AG10803 (cell line): ENCODE results near the gene TFEB.

ENCODE experiments used
- DNase-seq: peaks from one replicate; pipeline ENCODE4 v3.0.0; 2010; ENCODE audit warnings: low read depth
- H3K4me3 ChIP-seq: 2 replicates; pipeline ENCODE4 v1.5.1; 2011; ENCODE audit warnings: mild to moderate bottlenecking, low read length, control low read depth
- TF ChIP-seq, protein P1 (sequence below): conservative IDR thresholded peaks from 2 replicates; pipeline ENCODE4 v1.5.1; 2011; ENCODE audit warnings: mild to moderate bottlenecking, low read length, control low read depth, inconsistent platforms

Gene TFEB

DNA sequence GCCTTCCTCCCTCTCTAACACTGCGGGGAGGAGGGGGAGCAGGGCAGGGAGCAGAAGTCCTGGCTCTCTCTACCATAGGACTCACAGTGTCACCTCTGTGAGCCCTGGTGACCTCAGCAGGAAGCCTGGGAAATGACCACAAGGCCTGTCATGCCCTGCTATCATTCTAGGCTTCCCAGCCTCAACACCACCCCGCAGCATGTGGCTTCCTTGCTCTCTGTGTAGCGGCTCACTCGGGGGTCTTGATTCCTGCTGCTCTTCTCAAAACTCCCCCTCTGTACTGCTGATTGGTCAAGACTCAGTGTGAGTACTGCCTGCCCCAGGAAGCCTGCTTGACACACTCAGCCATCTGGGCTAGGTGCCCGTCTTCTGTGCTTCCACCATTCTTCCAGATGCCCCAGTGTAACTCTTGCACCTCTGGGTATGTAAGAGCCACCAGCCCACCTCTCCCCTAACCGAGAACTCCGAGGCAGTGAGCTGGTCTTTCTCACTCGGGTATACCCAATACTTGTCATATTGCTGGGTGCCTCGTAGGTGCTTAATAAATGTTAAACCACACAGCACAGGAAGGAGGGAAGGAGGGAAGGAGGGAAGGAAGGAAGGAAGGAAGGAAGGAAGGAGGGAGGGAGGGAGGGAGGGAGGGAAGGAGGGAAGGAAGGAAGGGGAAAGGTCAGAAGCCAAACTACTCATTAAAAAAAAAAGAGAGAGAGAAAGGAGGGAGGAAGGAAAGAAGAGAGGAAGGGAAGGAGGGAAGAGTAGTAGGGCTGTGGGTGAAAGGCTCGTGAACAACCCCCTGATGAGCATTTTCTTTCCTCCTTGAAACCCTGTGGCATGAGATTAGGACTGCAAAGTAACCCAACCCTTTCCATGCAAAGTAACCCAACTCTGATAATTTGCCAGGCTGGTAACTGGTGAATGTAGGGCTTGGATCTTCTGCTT lies 92.2 kb downstream of the TFEB start:
- TF ChIP-seq, protein P1, sequence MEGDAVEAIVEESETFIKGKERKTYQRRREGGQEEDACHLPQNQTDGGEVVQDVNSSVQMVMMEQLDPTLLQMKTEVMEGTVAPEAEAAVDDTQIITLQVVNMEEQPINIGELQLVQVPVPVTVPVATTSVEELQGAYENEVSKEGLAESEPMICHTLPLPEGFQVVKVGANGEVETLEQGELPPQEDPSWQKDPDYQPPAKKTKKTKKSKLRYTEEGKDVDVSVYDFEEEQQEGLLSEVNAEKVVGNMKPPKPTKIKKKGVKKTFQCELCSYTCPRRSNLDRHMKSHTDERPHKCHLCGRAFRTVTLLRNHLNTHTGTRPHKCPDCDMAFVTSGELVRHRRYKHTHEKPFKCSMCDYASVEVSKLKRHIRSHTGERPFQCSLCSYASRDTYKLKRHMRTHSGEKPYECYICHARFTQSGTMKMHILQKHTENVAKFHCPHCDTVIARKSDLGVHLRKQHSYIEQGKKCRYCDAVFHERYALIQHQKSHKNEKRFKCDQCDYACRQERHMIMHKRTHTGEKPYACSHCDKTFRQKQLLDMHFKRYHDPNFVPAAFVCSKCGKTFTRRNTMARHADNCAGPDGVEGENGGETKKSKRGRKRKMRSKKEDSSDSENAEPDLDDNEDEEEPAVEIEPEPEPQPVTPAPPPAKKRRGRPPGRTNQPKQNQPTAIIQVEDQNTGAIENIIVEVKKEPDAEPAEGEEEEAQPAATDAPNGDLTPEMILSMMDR: no peak
- DNase-seq: no peak
- H3K4me3 ChIP-seq: no peak overlapping the region

DNA sequence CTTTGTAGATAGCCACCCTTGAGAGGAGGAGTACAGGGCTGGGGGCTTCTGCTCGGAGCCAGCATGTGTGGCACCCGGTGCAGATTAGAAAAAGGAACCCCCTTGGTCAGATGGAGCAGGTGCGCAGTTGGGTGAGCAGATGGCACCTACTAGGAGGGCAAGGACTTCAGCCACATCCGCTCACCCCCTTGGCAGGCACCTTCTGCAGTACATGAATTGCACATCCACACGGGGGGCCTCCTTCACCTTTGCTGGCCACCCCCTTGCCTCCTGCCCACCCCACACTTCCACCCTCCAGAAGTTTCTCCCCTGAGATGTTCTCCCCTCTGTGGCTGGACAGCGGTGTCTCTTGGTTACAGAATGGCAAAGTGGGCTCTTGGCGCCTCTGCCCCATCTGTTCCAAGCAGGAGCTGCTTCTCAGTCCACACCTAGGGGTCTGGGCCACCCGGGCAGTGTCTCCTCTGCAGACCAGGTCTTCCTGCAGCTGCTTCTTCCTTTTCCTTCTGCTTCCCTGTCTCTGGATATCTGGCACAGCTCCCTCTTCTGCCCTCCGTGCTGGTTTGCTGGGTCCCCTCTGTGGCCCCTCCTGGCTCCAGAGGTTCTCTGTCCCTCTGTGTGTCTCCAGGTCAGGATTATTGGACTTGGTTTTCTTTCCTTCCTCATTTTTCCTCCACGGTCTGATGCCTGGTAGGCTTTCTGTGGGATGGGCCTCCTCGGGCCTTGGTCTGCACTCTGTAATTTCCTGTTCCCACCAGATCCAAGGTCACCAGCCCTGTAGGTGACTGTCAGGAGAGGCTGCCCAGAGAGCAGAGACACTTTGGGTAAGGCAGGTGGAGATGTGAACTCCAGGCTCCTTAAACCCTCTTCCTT lies 93.1 kb downstream of the TFEB start:
- no peak for DNase-seq
- TF ChIP-seq, protein P1: no peak
- no peak overlapping the region for H3K4me3 ChIP-seq

DNA sequence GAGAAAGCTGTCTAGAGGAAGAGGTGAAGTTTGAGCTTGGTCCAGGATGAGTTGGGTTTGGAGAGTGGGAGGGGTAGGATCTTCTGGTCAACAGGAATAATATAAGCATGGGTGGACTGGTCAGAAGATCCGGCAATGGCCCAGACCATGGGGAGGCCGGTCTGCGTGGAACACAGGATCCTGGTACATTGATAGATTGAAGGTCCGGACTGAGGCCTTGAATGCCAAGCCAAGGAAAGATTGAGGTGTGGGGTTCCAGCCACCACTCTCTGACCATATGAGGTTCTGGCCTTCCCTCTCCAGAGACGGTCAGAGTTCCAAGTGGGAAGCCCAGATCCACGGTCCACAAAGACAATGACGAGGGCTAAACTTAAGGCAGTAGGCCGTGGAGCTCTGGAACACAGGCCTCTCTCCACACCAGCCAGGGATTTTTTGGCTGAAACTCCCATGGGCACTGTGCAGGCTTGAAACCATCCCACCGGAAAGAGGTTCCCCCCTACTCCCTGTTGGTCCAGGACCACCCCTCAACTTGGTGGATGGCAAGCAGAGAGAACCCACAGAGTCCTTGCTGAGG lies 94.0 kb downstream of the TFEB start:
- H3K4me3 ChIP-seq: no peak overlapping the region
- TF ChIP-seq, protein P1: no peak
- DNase-seq: no peak

DNA sequence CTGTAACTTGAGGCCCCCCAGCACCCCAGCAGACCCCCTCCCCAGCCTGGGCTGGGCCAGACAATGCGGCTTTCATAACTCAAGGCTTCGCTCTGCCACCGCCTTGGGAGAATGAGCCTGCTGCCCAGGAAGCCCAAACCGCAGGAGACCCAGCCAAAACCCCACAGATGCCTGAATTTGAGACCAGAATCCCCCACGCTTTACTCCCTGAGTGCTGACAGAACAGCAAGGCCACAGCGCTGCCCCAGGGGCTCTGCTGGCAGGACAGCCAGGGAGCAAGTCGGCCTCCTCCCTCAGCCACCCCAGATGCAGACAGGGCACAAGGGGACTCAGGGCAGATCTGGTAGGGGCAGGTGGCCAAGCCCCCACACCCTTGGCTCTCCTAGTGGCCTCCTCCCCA lies 95.0 kb downstream of the TFEB start:
- H3K4me3 ChIP-seq: no peak overlapping the region
- DNase-seq: no peak

DNA sequence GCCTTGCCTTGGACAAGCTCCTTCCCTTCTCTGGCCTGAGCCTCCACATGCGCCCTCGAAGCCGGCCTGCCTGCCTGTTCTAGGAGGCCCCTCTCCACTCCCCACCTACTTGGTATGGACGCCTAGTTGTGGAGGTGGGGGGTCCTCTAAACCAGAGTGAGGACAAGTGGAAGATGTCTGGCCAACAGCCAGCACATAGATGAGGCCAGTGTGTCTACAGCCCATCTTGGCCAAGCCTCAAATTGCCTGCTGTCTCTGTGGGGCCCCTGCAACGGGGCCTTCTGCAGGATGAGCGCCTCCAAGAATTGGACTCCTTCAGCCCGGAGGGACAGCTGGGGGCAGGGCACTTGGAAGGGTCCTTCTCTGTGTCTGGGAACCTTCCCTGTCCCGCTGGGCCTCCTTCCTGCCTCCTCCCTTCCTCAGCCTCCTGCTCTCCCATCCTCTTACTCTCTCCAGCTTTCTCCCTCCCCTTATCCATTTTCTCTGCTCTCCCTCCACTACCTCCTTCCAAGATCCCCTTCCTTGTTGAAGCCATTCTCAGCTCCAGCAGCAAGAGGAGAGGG lies 95.5 kb downstream of the TFEB start:
- H3K4me3 ChIP-seq: no peak overlapping the region
- TF ChIP-seq, protein P1: no peak
- no peak for DNase-seq

More for the DNA sequence above, 95.0 kb downstream of the TFEB start:
- TF ChIP-seq, protein P1: no peak

DNA sequence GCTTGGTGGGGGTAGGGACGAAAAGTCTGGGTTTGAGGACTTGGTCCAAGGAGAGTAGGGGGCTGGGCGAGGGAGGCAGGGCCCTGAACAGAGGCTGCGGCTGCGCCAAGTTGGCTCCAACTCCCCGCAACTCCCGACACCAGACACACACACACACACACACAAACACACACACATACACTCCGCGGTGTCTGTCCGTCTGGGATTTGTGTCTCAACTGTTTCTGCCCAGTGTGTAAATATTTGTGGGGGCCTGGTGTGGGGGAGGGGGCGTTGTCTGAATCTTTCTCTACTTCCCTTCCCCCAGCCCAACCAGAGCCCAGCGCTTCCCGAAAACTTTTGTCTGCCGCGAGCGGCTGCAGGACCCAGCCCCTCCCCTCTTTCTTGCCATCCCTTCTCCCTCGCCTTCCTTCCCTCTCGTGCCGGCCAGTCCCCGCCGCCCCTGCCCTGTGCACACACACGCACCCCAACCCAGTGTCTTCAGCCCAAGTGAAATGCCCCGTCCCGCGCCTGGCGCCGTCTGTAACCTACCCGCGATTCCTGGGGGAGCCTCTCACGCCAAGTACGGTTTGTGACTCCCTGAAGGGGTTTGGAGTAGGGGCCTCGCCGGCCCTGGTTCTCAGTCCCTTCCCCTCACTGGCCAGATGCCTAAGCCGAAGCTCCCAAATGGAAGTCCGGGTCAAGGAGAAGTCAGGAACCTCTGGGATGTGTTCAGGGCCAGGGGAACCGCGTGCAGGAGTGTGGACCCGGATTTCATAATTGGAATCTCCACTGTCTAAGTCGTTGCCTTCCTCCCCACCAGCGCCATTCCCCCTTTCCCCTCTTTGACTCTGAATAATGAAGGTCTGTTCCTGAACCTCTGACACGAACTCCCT lies 96.2 kb downstream of the TFEB start:
- no peak overlapping the region for H3K4me3 ChIP-seq
- DNase-seq: no peak
- TF ChIP-seq, protein P1: no peak
